Esophagus squamous epithelium (tissue), 5 donors: ENCODE data around the gene MEMO1. TPM values are rescaled to one million over a fixed set of nuclear protein-coding genes. Genes with fewer than 3 reads are reported as not detected.

Experiments
- DNase-seq: peaks from one replicate; lab custom pipeline; 2025; lab: John Stamatoyannopoulos, UW
- H3K27ac ChIP-seq, 4 donors: fragments of 200-600 bp; sonication (generic); one replicate each; pipeline ENCODE4 v1.5.1; 2016 to 2019; ENCODE audit warnings: mild to moderate bottlenecking in 1 of 4
- H3K27me3 ChIP-seq, 4 donors: fragments of 200-600 bp; sonication (generic); 1 replicate in 3 of 4; 2 replicates in 1 of 4; pipeline versions ENCODE4 v1.5.1 to v1.6.0; 2017 to 2021; ENCODE audit warnings: antibody characterized with exemption in 1 of 4
- H3K36me3 ChIP-seq, 3 donors: fragments of 200-600 bp; sonication (generic); one replicate each; pipeline ENCODE4 v1.5.1; 2016 to 2019
- H3K4me1 ChIP-seq, 3 donors: fragments of 200-600 bp; sonication (generic); one replicate each; pipeline ENCODE4 v1.5.1; 2017 to 2019
- H3K4me3 ChIP-seq, 4 donors: fragments of 200-600 bp; sonication (generic); 1 replicate in 3 of 4; 2 replicates in 1 of 4; pipeline ENCODE4 v1.5.1; 2016 to 2019; ENCODE audit warnings: mild to moderate bottlenecking in 2 of 4, moderate library complexity in 1 of 4
- H3K9me3 ChIP-seq, 3 donors: fragments of 200-600 bp; sonication (generic); one replicate each; pipeline ENCODE4 v1.5.1; 2016 to 2019
- CTCF ChIP-seq, 6 experiments: fragments of 450-650 bp in 4 of 6; fragments of 200-600 bp in 2 of 6; sonication (generic) in 2 of 6; IDR thresholded peaks; one replicate each; pipeline ENCODE4 v1.5.1; 2016 to 2019; ENCODE audit warnings: antibody characterized with exemption in 6 of 6, mild to moderate bottlenecking in 4 of 6, moderate library complexity in 4 of 6
- POLR2A ChIP-seq, 4 donors: fragments of 450-650 bp; IDR thresholded peaks; one replicate each; pipeline ENCODE4 v1.6.1; 2017; ENCODE audit warnings: antibody characterized with exemption in 4 of 4, mild to moderate bottlenecking in 4 of 4, moderate library complexity in 3 of 4
- WGBS, 2 donors: methylation state at CpG; one replicate each; pipeline ENCODE4 v1.1.5; 2018; 5-methylcytosine and 5-hydroxymethylcytosine counted together
- intact Hi-C: fragments of 100-400 bp; cut with DNase I; formaldehyde crosslinking; loops from one replicate; pipeline ENCODE4 v1.15.0; 2022
- total RNA-seq, 4 donors: library from RNA; depleted of rRNA; stranded (reverse); fragments of >200 nt; gene quantifications; one replicate each; pipeline ENCODE4 v1.1.0, GENCODE V29; 2016
- donor health status: DM: yes; HTN: yes; CAD: no.

The MEMO1 gene
- total RNA-seq, 4 donors from 2014 or later, result 32.1 to 61.7 (median 45.0) TPM

- 92 to 94% methylated on average over 2 of the region's 2 CpGs for WGBS, 2 donors
- H3K27me3 ChIP-seq, result no peaks in the 10 kb centered on the region
- DNase-seq, result no peak
Measured at GRCh38 chr2:31947871-31948270, 62.9 kb downstream of the MEMO1 start.

GRCh38 chr2:31946838-31947237 is 64.0 kb downstream of the MEMO1 start:
- Histone ChIP-seq H3K27ac (no peak overlapping the region), H3K4me3 (no peak overlapping the region), H3K27me3 (no peaks in the 10 kb centered on the region), H3K9me3 (no peaks in the 10 kb centered on the region), H3K36me3 (peaks cover 0 to 15% (median 4%) of the 10 kb centered on the region in 3 donors), H3K4me1 (no peaks in the 10 kb centered on the region)
- DNase-seq, result no peak
- intact Hi-C loops, result no loop called here
- WGBS, 2 donors, result 88 to 91% methylated on average over 4 of the region's 4 CpGs
- TF ChIP-seq POLR2A (IDR thresholded peaks at IDR 0.05), result no peak

More at GRCh38 chr2:31947871-31948270, 62.9 kb downstream of the MEMO1 start:
- H3K27ac ChIP-seq, result no peak overlapping the region
- peaks cover 0 to 4% (median 0%) of the 10 kb centered on the region in 3 donors for H3K36me3 ChIP-seq
- no peaks in the 10 kb centered on the region for H3K9me3 ChIP-seq
- no peak overlapping the region for H3K4me3 ChIP-seq
- intact Hi-C loops, result no loop called here
- no peaks in the 10 kb centered on the region for H3K4me1 ChIP-seq
- TF ChIP-seq CTCF (IDR thresholded peaks at IDR 0.05) (no peak), POLR2A (IDR thresholded peaks at IDR 0.05) (no peak)

DNA sequence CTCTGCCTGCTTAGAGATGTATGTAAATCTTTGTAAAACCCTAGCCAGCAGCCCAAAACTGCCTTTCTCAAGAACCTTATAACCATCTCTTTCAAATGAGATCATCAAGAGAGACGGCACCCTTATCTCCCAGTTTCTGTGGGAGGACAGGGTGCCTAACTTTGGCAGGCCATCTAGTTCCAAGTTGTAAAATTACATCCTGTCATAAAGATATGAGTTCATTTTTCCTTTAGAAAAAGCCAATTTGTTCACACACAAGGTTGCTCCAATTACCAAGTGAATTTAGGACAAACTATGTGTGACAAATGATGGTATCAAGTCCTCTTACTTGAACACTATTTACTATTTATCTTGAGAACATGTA is 65.3 kb downstream of the MEMO1 start:
- H3K36me3 ChIP-seq, result peaks cover 0 to 16% (median 4%) of the 10 kb centered on the region in 3 donors
- no peak for TF ChIP-seq CTCF (IDR thresholded peaks at IDR 0.05)
- TF ChIP-seq POLR2A (IDR thresholded peaks at IDR 0.05), result no peak
- WGBS, 2 donors, result 56 to 57% methylated on average over 1 of the region's 1 CpG
- H3K9me3 ChIP-seq, result no peaks in the 10 kb centered on the region
- intact Hi-C loops, result no loop called here
- no peak overlapping the region for H3K27ac ChIP-seq
- H3K27me3 ChIP-seq, result no peaks in the 10 kb centered on the region
- peaks cover 1 to 7% (median 5%) of the 10 kb centered on the region in 3 donors for H3K4me1 ChIP-seq
- H3K4me3 ChIP-seq, result no peak overlapping the region
- DNase-seq, result no peak

DNA sequence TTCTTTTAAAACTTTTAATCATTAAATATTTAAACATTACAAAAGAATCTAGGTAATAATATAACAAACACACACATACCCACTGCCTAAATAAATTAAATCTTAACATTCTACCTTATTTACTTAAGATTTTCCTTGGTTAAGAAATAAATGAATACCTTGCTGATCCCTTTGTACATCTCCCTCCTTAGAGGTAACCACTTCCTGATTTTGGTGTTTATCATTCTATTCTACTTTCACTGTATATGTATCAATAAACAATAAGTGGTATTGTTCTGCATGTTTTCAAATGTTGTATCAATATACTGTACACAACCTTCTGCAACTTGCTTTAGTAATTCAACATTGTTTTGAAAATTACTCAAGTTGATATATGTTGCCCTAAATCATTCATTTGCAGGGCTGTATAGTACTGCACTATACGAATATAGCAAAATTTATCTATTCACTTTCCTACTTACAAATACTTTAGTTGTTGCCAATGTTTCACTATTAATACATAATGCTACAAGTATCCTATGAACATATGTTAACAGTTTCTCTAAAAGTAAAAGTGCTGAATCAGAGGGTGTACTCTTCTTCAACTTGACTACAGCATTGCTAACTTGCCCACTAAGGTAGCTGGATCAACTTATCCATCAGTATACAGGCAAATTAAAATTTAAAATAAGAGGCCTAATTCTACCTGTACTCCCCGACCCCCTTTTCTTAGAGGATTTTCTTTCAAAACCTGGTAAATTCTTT is 65.8 kb downstream of the MEMO1 start:
- no peak overlapping the region for H3K27ac ChIP-seq
- TF ChIP-seq POLR2A (IDR thresholded peaks at IDR 0.05), result no peak
- no peak for TF ChIP-seq CTCF (IDR thresholded peaks at IDR 0.05)
- peaks cover 3 to 9% (median 5%) of the 10 kb centered on the region in 3 donors for H3K4me1 ChIP-seq
- 76 to 92% methylated on average over 2 of the region's 2 CpGs for WGBS, 2 donors
- H3K9me3 ChIP-seq, result no peaks in the 10 kb centered on the region
- no peak overlapping the region for H3K4me3 ChIP-seq
- no peaks in the 10 kb centered on the region for H3K27me3 ChIP-seq
- DNase-seq, result no peak
- peaks cover 0 to 16% (median 4%) of the 10 kb centered on the region in 3 donors for H3K36me3 ChIP-seq
- intact Hi-C loops, result no loop called here

DNA sequence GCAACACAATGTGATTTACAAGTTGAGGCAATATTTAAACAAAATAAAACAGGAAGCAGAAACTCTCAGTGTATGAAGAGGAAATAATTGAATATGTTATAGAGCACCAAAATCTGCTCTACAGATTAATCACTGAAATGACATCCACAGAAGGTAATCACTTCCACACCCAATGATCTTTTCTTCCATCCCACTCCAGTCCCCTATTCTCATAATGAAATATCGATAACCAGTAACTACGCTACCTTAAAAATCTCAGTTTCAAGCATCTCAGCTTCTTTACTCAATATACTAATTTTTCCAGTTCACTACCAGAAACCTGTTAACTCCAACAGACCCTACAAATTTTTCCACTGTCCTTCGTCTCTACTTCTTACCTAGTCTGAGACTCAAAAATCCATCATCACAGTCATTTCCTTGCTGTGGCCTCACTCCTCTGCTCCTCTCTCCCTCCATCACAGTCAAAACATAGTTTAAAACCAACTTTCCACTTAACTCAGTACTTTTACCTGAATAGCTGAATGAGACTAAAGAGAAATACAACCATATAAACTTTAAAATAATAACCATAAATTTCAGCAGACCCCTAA is 67.1 kb downstream of the MEMO1 start:
- intact Hi-C loops, result no loop called here
- TF ChIP-seq CTCF (IDR thresholded peaks at IDR 0.05) (no peak), POLR2A (IDR thresholded peaks at IDR 0.05) (no peak)

More for the DNA sequence above, 67.1 kb downstream of the MEMO1 start:
- Histone ChIP-seq H3K9me3 (no peaks in the 10 kb centered on the region), H3K27ac (no peak overlapping the region), H3K4me1 (peaks cover 3 to 9% (median 5%) of the 10 kb centered on the region in 3 donors), H3K36me3 (peaks cover 0 to 17% (median 4%) of the 10 kb centered on the region in 3 donors), H3K27me3 (no peaks in the 10 kb centered on the region), H3K4me3 (no peak overlapping the region)
- 90 to 91% methylated on average over 3 of the region's 3 CpGs for WGBS, 2 donors
- DNase-seq, result no peak
